ENCODE data around the gene MAD1L1. TPM values are rescaled to one million over a fixed set of nuclear protein-coding genes. Genes with fewer than 3 reads are reported as not detected.
A peak's percentile ranks its signal among the peaks of the same experiment; 100 is the strongest.

The MAD1L1 gene
- total and polyA plus RNA-seq, 5 donors from 2014 or later, result 225 to 380 (median 300) TPM

GRCh38 chr7:2131341-2131740 lies 101.4 kb downstream of the MAD1L1 start:
- no peak for ATAC-seq (ENCODE audit: low read depth in 2 of 2)
- Mint-ChIP-seq H3K27me3 (no peaks in the 10 kb centered on the region), H3K36me3 (peaks cover 21% of the 10 kb centered on the region), H3K9me3 (no peaks in the 10 kb centered on the region), H3K4me3 (no peak overlapping the region), H3K27ac (no peak overlapping the region), H3K4me1 (peaks cover 0 to 4% (median 0%) of the 10 kb centered on the region in 4 donors)
- no peaks in the 10 kb centered on the region for H3K9me3 ChIP-seq (ENCODE audit: control insufficient read depth in 2 of 2, low read length in 2 of 2)
- no peak overlapping the region for H3K4me3 ChIP-seq (ENCODE audit: low read depth, low read length)
- DNase-seq, result no peak
- H3K27ac ChIP-seq (ENCODE audit: insufficient read depth, low read length, poor library complexity, severe bottlenecking), result no peak overlapping the region
- no peaks in the 10 kb centered on the region for H3K27me3 ChIP-seq (ENCODE audit: control insufficient read depth, insufficient read depth, low read length)
- no peaks in the 10 kb centered on the region for H3K4me1 ChIP-seq (ENCODE audit: control insufficient read depth, insufficient read depth, low read length, poor library complexity, severe bottlenecking)
- H3K36me3 ChIP-seq (ENCODE audit: control insufficient read depth, insufficient read depth, low read length), result peaks cover 2% of the 10 kb centered on the region

DNA sequence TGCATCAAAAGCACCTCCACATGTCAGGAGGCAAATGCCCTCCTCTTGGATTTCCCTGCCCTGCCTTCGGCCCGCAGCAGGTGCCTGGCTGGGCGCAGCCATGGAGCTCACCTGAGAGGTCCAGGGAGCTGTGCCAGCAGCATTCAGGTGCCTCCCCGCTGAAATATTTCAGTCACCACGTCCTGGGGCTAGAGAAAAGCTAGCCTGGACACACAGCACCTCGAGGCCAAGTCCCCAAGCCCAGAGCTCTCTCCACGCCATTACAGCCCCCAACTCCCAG lies 102.7 kb downstream of the MAD1L1 start:
- Mint-ChIP-seq H3K27me3 (no peaks in the 10 kb centered on the region), H3K36me3 (peaks cover 21% of the 10 kb centered on the region), H3K4me1 (peaks cover 0 to 4% (median 0%) of the 10 kb centered on the region in 4 donors), H3K4me3 (no peak overlapping the region), H3K9me3 (no peaks in the 10 kb centered on the region), H3K27ac (no peak overlapping the region)
- no peaks in the 10 kb centered on the region for H3K9me3 ChIP-seq (ENCODE audit: control insufficient read depth in 2 of 2, low read length in 2 of 2)
- H3K27me3 ChIP-seq (ENCODE audit: control insufficient read depth, insufficient read depth, low read length), result no peaks in the 10 kb centered on the region
- no peaks in the 10 kb centered on the region for H3K4me1 ChIP-seq (ENCODE audit: control insufficient read depth, insufficient read depth, low read length, poor library complexity, severe bottlenecking)
- ATAC-seq (ENCODE audit: low read depth in 2 of 2) (no peak), DNase-seq (no peak)
- no peaks in the 10 kb centered on the region for H3K36me3 ChIP-seq (ENCODE audit: control insufficient read depth, insufficient read depth, low read length)
- no peak overlapping the region for H3K4me3 ChIP-seq (ENCODE audit: low read depth, low read length)
- H3K27ac ChIP-seq (ENCODE audit: insufficient read depth, low read length, poor library complexity, severe bottlenecking), result no peak overlapping the region

DNA sequence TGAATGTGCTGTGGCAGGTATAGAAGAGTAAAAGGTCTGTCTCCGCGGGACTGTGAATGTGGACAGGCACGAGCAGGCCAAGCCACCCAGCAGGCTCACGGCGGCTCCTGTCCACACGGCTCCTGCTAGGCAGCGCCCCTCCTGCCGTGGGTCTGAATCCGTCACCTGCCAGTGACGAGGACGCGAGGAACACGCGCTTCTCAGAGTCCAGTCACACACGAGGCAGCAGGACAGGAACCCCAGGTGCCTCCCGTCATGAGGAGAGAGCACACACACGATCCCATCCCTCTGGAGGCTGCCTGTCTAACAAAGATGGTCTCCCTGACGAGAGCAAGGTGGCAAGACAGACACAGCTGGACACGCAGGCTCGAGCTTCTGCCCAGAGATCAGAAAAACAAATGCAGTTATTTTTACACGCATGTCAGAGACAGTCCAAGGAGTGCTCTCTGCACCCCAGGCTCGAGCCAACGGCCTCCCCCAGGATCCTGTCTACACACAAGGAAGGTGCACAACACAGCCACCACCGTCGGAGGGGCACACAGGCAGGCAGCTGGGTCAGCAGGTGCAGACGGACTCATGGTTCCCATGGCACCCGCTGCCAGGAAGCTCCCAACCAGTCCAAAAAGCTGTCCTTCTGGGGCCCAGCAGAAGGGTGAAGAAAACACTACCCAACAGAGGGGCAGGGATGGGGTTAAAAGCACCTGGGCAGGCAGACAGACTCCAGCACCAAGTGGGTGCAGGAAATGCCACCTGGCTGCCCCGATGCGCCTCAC lies 103.2 kb downstream of the MAD1L1 start:
- Histone ChIP-seq H3K27ac (ENCODE audit: insufficient read depth, low read length, poor library complexity, severe bottlenecking) (no peak overlapping the region), H3K4me1 (ENCODE audit: control insufficient read depth, insufficient read depth, low read length, poor library complexity, severe bottlenecking) (no peaks in the 10 kb centered on the region), H3K4me3 (ENCODE audit: low read depth, low read length) (no peak overlapping the region), H3K27me3 (ENCODE audit: control insufficient read depth, insufficient read depth, low read length) (no peaks in the 10 kb centered on the region), H3K36me3 (ENCODE audit: control insufficient read depth, insufficient read depth, low read length) (no peaks in the 10 kb centered on the region), H3K9me3 (ENCODE audit: control insufficient read depth in 2 of 2, low read length in 2 of 2) (no peaks in the 10 kb centered on the region)
- Mint-ChIP-seq H3K27ac (no peak overlapping the region), H3K9me3 (no peaks in the 10 kb centered on the region), H3K4me3 (no peak overlapping the region), H3K36me3 (peaks cover 18% of the 10 kb centered on the region), H3K4me1 (peaks cover 0 to 4% (median 0%) of the 10 kb centered on the region in 4 donors), H3K27me3 (no peaks in the 10 kb centered on the region)
- DNase-seq, result no peak
- no peak for ATAC-seq (ENCODE audit: low read depth in 2 of 2)

DNA sequence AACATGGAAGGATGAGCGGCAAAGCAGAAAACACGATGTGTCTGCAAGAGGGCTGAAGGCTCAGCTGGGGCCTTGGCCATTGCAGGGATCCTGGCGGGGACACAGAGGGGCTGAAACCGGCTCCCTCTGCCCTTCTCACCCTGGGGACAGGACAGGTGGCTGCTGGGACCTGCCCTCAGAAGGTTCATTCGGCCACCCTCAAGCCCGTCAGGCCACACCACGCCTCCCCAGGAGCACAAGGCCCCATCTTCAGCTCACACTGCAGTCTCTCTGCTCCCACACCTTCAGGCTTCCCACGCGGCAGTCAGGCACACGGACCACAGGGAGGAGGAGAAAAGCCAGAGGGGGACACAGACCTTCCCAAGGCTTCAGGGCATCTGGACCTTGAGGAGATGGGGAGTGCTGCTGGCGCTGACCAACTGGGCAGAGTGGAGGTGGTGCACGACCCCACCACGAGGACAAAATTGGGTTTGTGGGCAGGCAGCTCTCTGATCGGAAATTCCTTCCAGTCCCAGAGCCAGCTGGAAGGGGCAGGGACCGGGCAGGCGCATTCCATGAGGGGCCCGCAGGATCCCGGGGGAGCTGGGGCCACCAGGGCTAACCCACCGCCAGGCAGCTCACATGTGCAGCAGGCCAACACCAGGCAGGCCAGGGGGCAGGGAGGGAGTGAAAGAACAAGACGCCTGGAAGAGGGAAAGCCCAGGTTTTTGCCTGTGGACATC lies 104.0 kb downstream of the MAD1L1 start:
- no peaks in the 10 kb centered on the region for H3K27me3 Mint-ChIP-seq
- H3K9me3 Mint-ChIP-seq, result no peaks in the 10 kb centered on the region
- H3K27me3 ChIP-seq (ENCODE audit: control insufficient read depth, insufficient read depth, low read length), result no peaks in the 10 kb centered on the region
- peaks cover 13% of the 10 kb centered on the region for H3K36me3 Mint-ChIP-seq
- H3K4me3 ChIP-seq (ENCODE audit: low read depth, low read length), result no peak overlapping the region
- no peak overlapping the region for H3K4me3 Mint-ChIP-seq
- peaks cover 0 to 4% (median 0%) of the 10 kb centered on the region in 4 donors for H3K4me1 Mint-ChIP-seq
- ATAC-seq (ENCODE audit: low read depth in 2 of 2) (no peak), DNase-seq (no peak)
- no peaks in the 10 kb centered on the region for H3K4me1 ChIP-seq (ENCODE audit: control insufficient read depth, insufficient read depth, low read length, poor library complexity, severe bottlenecking)
- no peak overlapping the region for H3K27ac ChIP-seq (ENCODE audit: insufficient read depth, low read length, poor library complexity, severe bottlenecking)
- no peaks in the 10 kb centered on the region for H3K9me3 ChIP-seq (ENCODE audit: control insufficient read depth in 2 of 2, low read length in 2 of 2)
- H3K36me3 ChIP-seq (ENCODE audit: control insufficient read depth, insufficient read depth, low read length), result no peaks in the 10 kb centered on the region
- peak overlapping the region in 1 of 3 donors; percentile 54 for H3K27ac Mint-ChIP-seq

GRCh38 chr7:2126621-2127020 lies 106.1 kb downstream of the MAD1L1 start:
- peaks cover 0 to 4% (median 0%) of the 10 kb centered on the region in 4 donors for H3K4me1 Mint-ChIP-seq
- H3K9me3 ChIP-seq (ENCODE audit: control insufficient read depth in 2 of 2, low read length in 2 of 2), result no peaks in the 10 kb centered on the region
- DNase-seq (no peak), ATAC-seq (ENCODE audit: low read depth in 2 of 2) (no peak)
- H3K4me1 ChIP-seq (ENCODE audit: control insufficient read depth, insufficient read depth, low read length, poor library complexity, severe bottlenecking), result no peaks in the 10 kb centered on the region
- H3K36me3 Mint-ChIP-seq, result peaks cover 8% of the 10 kb centered on the region
- H3K36me3 ChIP-seq (ENCODE audit: control insufficient read depth, insufficient read depth, low read length), result no peaks in the 10 kb centered on the region
- H3K4me3 ChIP-seq (ENCODE audit: low read depth, low read length), result no peak overlapping the region
- H3K27me3 ChIP-seq (ENCODE audit: control insufficient read depth, insufficient read depth, low read length), result no peaks in the 10 kb centered on the region
- H3K27ac ChIP-seq (ENCODE audit: insufficient read depth, low read length, poor library complexity, severe bottlenecking), result no peak overlapping the region
- H3K27ac Mint-ChIP-seq, result no peak overlapping the region
- H3K9me3 Mint-ChIP-seq, result no peaks in the 10 kb centered on the region
- no peaks in the 10 kb centered on the region for H3K27me3 Mint-ChIP-seq
- no peak overlapping the region for H3K4me3 Mint-ChIP-seq

DNA sequence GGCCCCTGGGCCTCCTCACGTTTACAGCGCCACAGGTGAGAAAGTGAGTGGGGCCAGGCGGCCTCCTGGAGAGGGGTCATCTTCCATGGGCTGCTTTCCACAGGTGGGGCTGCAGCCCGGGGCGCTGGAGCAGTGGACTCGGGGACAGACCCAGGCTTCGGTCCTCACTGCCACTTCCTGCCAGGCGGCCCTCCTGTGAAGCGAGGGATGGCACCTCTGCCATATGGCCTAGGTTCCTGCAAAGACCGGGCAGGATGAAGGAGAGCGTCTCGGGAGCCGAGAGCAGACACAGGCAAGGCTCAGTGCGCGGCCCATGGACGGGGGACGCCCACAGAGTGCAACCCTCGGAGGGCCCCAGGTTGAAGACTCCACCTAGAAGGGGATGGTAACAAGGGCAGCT lies 106.8 kb downstream of the MAD1L1 start:
- H3K36me3 ChIP-seq (ENCODE audit: control insufficient read depth, insufficient read depth, low read length), result no peaks in the 10 kb centered on the region
- ATAC-seq (ENCODE audit: low read depth in 2 of 2) (no peak), DNase-seq (no peak)
- H3K4me1 ChIP-seq (ENCODE audit: control insufficient read depth, insufficient read depth, low read length, poor library complexity, severe bottlenecking), result peaks cover 1% of the 10 kb centered on the region
- H3K27ac ChIP-seq (ENCODE audit: insufficient read depth, low read length, poor library complexity, severe bottlenecking), result no peak overlapping the region
- Mint-ChIP-seq H3K4me3 (no peak overlapping the region), H3K4me1 (peaks cover 0 to 4% (median 0%) of the 10 kb centered on the region in 4 donors), H3K27ac (no peak overlapping the region), H3K27me3 (no peaks in the 10 kb centered on the region), H3K36me3 (peaks cover 8% of the 10 kb centered on the region), H3K9me3 (no peaks in the 10 kb centered on the region)
- no peaks in the 10 kb centered on the region for H3K9me3 ChIP-seq (ENCODE audit: control insufficient read depth in 2 of 2, low read length in 2 of 2)
- no peaks in the 10 kb centered on the region for H3K27me3 ChIP-seq (ENCODE audit: control insufficient read depth, insufficient read depth, low read length)
- no peak overlapping the region for H3K4me3 ChIP-seq (ENCODE audit: low read depth, low read length)

DNA sequence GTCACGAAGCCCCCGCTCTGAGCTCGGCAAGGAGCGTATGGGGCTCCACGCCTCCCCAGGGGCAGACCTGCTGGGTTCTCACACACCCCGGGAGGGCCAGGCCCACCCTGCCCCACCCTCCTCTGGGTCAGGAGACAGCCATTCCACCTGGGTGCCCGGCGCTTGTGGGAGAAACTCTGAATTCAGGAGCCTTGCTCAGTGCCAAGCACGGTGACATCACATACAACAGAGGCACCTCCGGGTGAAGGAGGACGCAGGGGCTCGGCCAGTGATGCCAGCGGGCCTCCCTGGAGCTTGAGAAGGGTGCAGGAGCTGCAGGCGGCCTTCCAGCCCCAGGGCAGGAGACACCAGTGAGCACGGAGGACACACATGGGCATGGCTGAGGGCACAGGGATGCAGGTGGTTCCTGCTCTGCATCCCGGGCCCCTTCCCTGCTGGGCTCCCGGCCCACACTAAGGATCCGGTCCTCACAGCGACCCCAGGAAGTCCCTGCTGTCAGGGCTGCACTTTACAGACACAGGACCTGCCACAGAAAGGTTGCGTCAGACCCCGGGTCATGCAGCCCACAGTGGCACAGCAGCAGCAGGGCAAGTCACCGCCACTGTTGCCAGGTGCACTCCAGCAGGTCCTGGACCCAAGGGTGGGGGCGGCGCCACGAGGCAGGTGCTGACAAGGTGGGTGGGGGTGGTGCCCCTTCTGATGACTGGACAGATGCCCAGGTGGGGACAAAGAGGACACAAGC lies 108.0 kb downstream of the MAD1L1 start:
- Histone ChIP-seq H3K27ac (ENCODE audit: insufficient read depth, low read length, poor library complexity, severe bottlenecking) (no peak overlapping the region), H3K4me1 (ENCODE audit: control insufficient read depth, insufficient read depth, low read length, poor library complexity, severe bottlenecking) (peaks cover 13% of the 10 kb centered on the region), H3K27me3 (ENCODE audit: control insufficient read depth, insufficient read depth, low read length) (no peaks in the 10 kb centered on the region), H3K4me3 (ENCODE audit: low read depth, low read length) (no peak overlapping the region), H3K36me3 (ENCODE audit: control insufficient read depth, insufficient read depth, low read length) (no peaks in the 10 kb centered on the region), H3K9me3 (ENCODE audit: control insufficient read depth in 2 of 2, low read length in 2 of 2) (no peaks in the 10 kb centered on the region)
- Mint-ChIP-seq H3K36me3 (peaks cover 9% of the 10 kb centered on the region), H3K4me1 (peaks cover 6 to 10% (median 9%) of the 10 kb centered on the region in 4 donors), H3K27ac (no peak overlapping the region), H3K4me3 (no peak overlapping the region), H3K9me3 (no peaks in the 10 kb centered on the region), H3K27me3 (no peaks in the 10 kb centered on the region)
- no peak for ATAC-seq (ENCODE audit: low read depth in 2 of 2)
- no peak for DNase-seq
